ENCODE measurements around the gene ATXN7.

Gene ATXN7

GRCh38 chr3:63940389-63940757 is 76.7 kb downstream of the ATXN7 start:
- peak; percentile 53 for DNase-seq

- DNase-seq, result no peak
These were observed 78.9 kb downstream of the ATXN7 start for GRCh38 chr3:63942528-63942927.

GRCh38 chr3:63943678-63944077 is 80.0 kb downstream of the ATXN7 start:
- no peak for DNase-seq

- DNase-seq, result no peak
These were observed 82.0 kb downstream of the ATXN7 start for GRCh38 chr3:63945558-63946096.

- no peak for DNase-seq
These were observed 83.1 kb downstream of the ATXN7 start for GRCh38 chr3:63946753-63947152.

GRCh38 chr3:63947594-63947993 is 83.9 kb downstream of the ATXN7 start:
- no peak for DNase-seq

- DNase-seq, result no peak
These were observed 85.3 kb downstream of the ATXN7 start for GRCh38 chr3:63949005-63949404.

- DNase-seq, result no peak
These were observed 87.0 kb downstream of the ATXN7 start for GRCh38 chr3:63950698-63951097.

GRCh38 chr3:63951492-63952247 is 88.0 kb downstream of the ATXN7 start:
- DNase-seq, result no peak

GRCh38 chr3:63952248-63952594 is 88.6 kb downstream of the ATXN7 start:
- peak; percentile 71 for DNase-seq

- no peak for DNase-seq
These were observed 90.5 kb downstream of the ATXN7 start for GRCh38 chr3:63954182-63954581.

GRCh38 chr3:63955036-63955650 is 91.5 kb downstream of the ATXN7 start:
- DNase-seq, result no peak

GRCh38 chr3:63955830-63956545 is 92.3 kb downstream of the ATXN7 start:
- no peak for DNase-seq

GRCh38 chr3:63959146-63959545 is 95.5 kb downstream of the ATXN7 start:
- no peak for DNase-seq

GRCh38 chr3:63960048-63960711 is 96.5 kb downstream of the ATXN7 start:
- DNase-seq, result peak; percentile 66

- DNase-seq, result peak; percentile 76
These were observed 98.2 kb downstream of the ATXN7 start for GRCh38 chr3:63961891-63962290.

- no peak for DNase-seq
These were observed 99.8 kb downstream of the ATXN7 start for GRCh38 chr3:63963496-63963895.

GRCh38 chr3:63964681-63965485 is 101.2 kb downstream of the ATXN7 start:
- peak; percentile 61 for DNase-seq

- no peak for DNase-seq
These were observed 102.3 kb downstream of the ATXN7 start for GRCh38 chr3:63966007-63966406.

GRCh38 chr3:63966871-63967270 is 103.2 kb downstream of the ATXN7 start:
- DNase-seq, result no peak

- DNase-seq, result peak; percentile 85
These were observed 104.3 kb downstream of the ATXN7 start for GRCh38 chr3:63967675-63968611.
